IPS-15b (cell line): ENCODE data around the gene PTPN2.

Experiments used
- H3K27me3 ChIP-seq: one replicate; pipeline ENCODE4 v1.6.1; 2013; ENCODE audit warnings: low read length; ENCODE audit not compliant: control insufficient read depth, insufficient read depth
- H3K36me3 ChIP-seq: one replicate; pipeline ENCODE4 v1.6.1; 2013; ENCODE audit warnings: low read length; ENCODE audit not compliant: control insufficient read depth, insufficient read depth
- H3K4me1 ChIP-seq: one replicate; pipeline ENCODE4 v1.6.1; 2013; ENCODE audit warnings: mild to moderate bottlenecking, low read length; ENCODE audit not compliant: control insufficient read depth, insufficient read depth
- H3K4me3 ChIP-seq: one replicate; pipeline ENCODE4 v1.5.1; 2013; ENCODE audit warnings: low read depth, low read length
- H3K9ac ChIP-seq: one replicate; pipeline ENCODE4 v1.6.1; 2013; ENCODE audit warnings: low read depth, mild to moderate bottlenecking, low read length
- H3K9me3 ChIP-seq: one replicate; pipeline ENCODE4 v1.6.1; 2013; ENCODE audit warnings: mild to moderate bottlenecking, low read length; ENCODE audit not compliant: control insufficient read depth, insufficient read depth

The PTPN2 gene

DNA sequence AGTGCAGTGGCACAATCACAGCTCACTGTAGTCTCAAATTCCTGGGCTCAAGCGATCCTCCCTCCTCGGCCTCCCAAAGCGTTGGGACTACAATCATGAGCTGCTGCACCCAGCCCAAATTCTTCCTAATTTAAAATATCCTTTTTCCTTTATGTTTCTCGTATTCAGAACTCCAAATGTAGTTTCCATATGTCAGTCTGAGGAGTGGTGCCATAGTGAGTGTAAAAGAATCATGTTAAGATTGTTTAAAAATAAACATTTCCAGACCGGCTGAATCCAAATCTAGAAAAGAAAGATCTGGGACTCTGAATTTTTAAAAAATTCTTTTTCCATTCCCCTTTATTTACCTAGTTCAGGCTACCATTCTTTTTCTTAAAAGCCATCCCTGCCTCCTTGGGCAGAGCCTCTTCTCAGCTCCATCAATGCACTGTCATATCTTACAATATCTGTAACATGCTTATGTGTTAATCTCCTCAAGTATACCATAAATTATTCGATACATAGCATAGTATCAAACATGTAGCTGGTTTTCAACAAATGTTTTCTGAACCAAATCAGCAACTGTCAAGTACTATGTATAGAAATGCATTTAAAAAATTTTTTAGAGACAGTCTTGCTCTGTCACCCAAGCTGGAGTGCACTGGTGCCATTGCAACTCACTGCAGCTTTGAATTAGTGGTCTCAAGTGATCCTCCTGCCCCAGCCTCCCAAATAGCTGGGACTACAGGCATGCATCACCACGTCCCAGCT lies 31.3 kb downstream of the PTPN2 start:
- Histone ChIP-seq H3K4me1 (no peaks in the 10 kb centered on the region), H3K9ac (no peak overlapping the region)

GRCh38 chr18:12851716-12852115 lies 32.3 kb downstream of the PTPN2 start:
- no peak overlapping the region for H3K4me3 ChIP-seq
- H3K27me3 ChIP-seq: no peaks in the 10 kb centered on the region
- H3K9ac ChIP-seq: no peak overlapping the region
- H3K36me3 ChIP-seq: no peaks in the 10 kb centered on the region
- no peaks in the 10 kb centered on the region for H3K4me1 ChIP-seq
- no peaks in the 10 kb centered on the region for H3K9me3 ChIP-seq

More for the DNA sequence above, 31.3 kb downstream of the PTPN2 start:
- Histone ChIP-seq H3K36me3 (no peaks in the 10 kb centered on the region), H3K4me3 (no peak overlapping the region), H3K27me3 (no peaks in the 10 kb centered on the region), H3K9me3 (no peaks in the 10 kb centered on the region)

DNA sequence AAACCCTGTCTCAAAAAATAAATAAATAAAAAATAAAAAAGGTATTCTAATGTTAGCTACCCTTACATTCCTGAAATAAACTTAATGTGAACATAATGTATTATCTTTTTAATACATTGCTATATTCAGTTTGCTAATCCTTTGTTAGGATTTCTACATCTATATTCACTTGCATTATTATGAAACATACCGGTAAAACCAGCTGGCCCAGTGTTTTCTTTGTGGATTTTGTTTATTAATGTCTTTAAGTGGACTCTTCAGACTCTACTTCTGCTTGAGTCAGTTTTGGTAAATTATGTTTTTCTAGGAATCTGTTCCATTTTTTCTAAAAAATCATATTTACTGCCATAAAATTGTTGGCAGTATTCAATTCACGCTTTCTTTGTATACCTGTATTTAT lies 34.5 kb downstream of the PTPN2 start:
- Histone ChIP-seq H3K4me1 (no peaks in the 10 kb centered on the region), H3K27me3 (no peaks in the 10 kb centered on the region), H3K36me3 (no peaks in the 10 kb centered on the region), H3K9me3 (no peaks in the 10 kb centered on the region), H3K9ac (no peak overlapping the region), H3K4me3 (no peak overlapping the region)

DNA sequence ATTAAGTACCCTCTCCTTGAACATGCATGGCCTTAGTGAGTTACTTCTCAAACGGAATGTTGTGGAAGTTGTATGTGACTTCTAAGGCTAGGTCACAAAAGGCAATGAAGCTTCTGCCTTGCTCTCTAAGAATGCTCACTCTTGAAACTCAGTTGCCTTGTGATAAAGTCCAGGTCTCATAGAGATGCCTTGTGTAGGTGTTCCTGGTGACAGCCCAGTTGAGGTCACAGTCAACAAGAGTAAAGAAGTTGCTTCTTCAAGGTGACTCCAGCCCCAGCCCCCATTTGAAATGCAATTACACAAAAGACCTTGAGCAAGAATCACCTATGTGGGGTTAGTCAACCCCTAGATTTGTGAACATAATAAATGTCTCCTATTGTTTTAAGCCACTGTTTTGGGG lies 35.6 kb downstream of the PTPN2 start:
- Histone ChIP-seq H3K4me1 (no peaks in the 10 kb centered on the region), H3K4me3 (no peak overlapping the region), H3K36me3 (no peaks in the 10 kb centered on the region), H3K27me3 (no peaks in the 10 kb centered on the region), H3K9me3 (no peaks in the 10 kb centered on the region), H3K9ac (no peak overlapping the region)

GRCh38 chr18:12844391-12844790 lies 39.6 kb downstream of the PTPN2 start:
- no peaks in the 10 kb centered on the region for H3K9me3 ChIP-seq
- H3K36me3 ChIP-seq: no peaks in the 10 kb centered on the region
- no peak overlapping the region for H3K4me3 ChIP-seq
- no peaks in the 10 kb centered on the region for H3K4me1 ChIP-seq
- H3K27me3 ChIP-seq: no peaks in the 10 kb centered on the region
- H3K9ac ChIP-seq: no peak overlapping the region

GRCh38 chr18:12843420-12844350 lies 40.4 kb downstream of the PTPN2 start:
- H3K36me3 ChIP-seq: no peaks in the 10 kb centered on the region
- H3K4me1 ChIP-seq: no peaks in the 10 kb centered on the region
- H3K9me3 ChIP-seq: no peaks in the 10 kb centered on the region
- no peak overlapping the region for H3K9ac ChIP-seq
- no peak overlapping the region for H3K4me3 ChIP-seq
- no peaks in the 10 kb centered on the region for H3K27me3 ChIP-seq

GRCh38 chr18:12842459-12843380 lies 41.3 kb downstream of the PTPN2 start:
- H3K9ac ChIP-seq: no peak overlapping the region
- no peaks in the 10 kb centered on the region for H3K27me3 ChIP-seq
- no peaks in the 10 kb centered on the region for H3K36me3 ChIP-seq
- H3K4me1 ChIP-seq: peaks cover 7% of the 10 kb centered on the region
- no peaks in the 10 kb centered on the region for H3K9me3 ChIP-seq
- no peak overlapping the region for H3K4me3 ChIP-seq

DNA sequence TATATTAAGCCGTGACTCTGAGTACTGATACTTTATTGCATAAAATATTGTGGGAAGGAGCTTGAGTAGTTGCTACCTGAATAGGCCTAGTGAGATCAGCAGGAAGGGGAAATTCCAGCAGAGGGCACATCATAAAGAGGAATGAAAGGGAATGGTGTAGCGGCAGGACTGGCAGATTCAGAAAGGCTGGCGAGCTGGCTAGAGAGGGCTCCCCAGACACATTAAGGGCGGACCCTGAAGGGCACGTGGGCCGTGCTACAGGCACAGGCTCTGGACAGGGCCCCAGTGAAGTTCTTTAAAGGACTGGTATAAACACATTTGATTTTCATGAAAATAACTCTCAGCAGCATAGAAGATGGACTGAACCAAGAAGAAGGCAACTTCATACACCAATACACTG lies 43.0 kb downstream of the PTPN2 start:
- H3K36me3 ChIP-seq: no peaks in the 10 kb centered on the region

DNA sequence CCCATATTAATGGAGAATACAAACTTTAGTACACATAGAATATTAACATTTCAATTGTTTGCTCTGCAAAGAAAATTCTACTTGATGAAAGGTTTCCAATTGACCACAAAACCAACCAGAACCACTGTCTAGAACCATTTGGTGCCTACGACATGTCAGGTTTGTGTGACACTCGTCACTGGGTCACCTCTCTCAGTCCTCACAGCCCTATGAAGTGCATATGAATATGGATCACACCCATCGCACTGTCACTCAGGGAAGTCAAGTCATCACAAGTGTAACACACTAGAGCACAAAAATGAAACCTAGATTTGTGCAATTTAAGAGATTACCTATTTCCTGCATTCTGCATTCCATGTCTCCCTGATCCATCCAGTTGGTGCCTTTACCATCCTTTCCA lies 43.7 kb downstream of the PTPN2 start:
- Histone ChIP-seq H3K27me3 (no peaks in the 10 kb centered on the region), H3K9ac (no peak overlapping the region), H3K4me3 (no peak overlapping the region), H3K4me1 (peaks cover 10% of the 10 kb centered on the region), H3K36me3 (no peaks in the 10 kb centered on the region), H3K9me3 (no peaks in the 10 kb centered on the region)

More for the DNA sequence above, 43.0 kb downstream of the PTPN2 start:
- no peak overlapping the region for H3K9ac ChIP-seq
- no peaks in the 10 kb centered on the region for H3K27me3 ChIP-seq
- H3K4me1 ChIP-seq: peaks cover 10% of the 10 kb centered on the region
- no peaks in the 10 kb centered on the region for H3K9me3 ChIP-seq
- no peak overlapping the region for H3K4me3 ChIP-seq

GRCh38 chr18:12839526-12840196 lies 44.4 kb downstream of the PTPN2 start:
- Histone ChIP-seq H3K4me1 (peaks cover 10% of the 10 kb centered on the region), H3K9me3 (no peaks in the 10 kb centered on the region), H3K9ac (no peak overlapping the region), H3K36me3 (no peaks in the 10 kb centered on the region), H3K4me3 (no peak overlapping the region), H3K27me3 (no peaks in the 10 kb centered on the region)

DNA sequence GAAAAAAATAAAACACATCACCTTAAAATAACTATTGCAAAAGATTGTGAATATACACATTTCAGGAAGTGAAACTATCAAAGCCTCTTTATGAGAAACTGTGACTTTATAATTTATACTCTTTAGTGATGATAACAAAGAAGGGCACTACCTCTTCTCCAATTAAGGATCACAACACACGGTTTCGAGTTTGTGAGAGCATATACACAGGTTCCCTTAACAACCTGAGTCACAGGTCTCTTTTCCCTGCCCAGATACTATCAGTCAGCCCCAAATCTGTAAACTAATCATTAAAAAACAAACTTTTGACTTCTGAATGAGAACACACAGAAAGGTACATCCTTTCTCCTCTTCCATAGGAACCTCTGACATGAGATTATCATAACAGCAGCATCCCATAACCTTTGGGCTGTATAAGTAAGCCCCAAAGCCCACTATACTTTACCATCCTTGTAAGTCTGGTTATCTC lies 44.9 kb downstream of the PTPN2 start:
- no peaks in the 10 kb centered on the region for H3K36me3 ChIP-seq
- no peak overlapping the region for H3K9ac ChIP-seq
- H3K9me3 ChIP-seq: no peaks in the 10 kb centered on the region
- H3K4me3 ChIP-seq: no peak overlapping the region
- H3K4me1 ChIP-seq: peaks cover 10% of the 10 kb centered on the region
- H3K27me3 ChIP-seq: no peaks in the 10 kb centered on the region
